SK-N-SH (cell line): Measurements from ENCODE around the gene MYO1F.

Experiments used
- EP300 ChIP-seq, 2 experiments: IDR thresholded peaks; 2 replicates each; pipeline versions ENCODE4 v1.4.0 to v1.6.1; 2012; ENCODE audit warnings: borderline replicate concordance in 1 of 2, low read depth in 1 of 2, low read length in 1 of 2
- JUND ChIP-seq: IDR thresholded peaks from 2 replicates; pipeline ENCODE4 v1.4.0; 2012
- MAX ChIP-seq: IDR thresholded peaks from 2 replicates; pipeline ENCODE4 v1.4.0; 2012; ENCODE audit warnings: low read depth
- MXI1 ChIP-seq: IDR thresholded peaks from 2 replicates; pipeline ENCODE4 v1.6.1; 2012; ENCODE audit warnings: mild to moderate bottlenecking, low read depth, low read length, improper control_type of control experiment
- NFIC ChIP-seq: IDR thresholded peaks from 2 replicates; pipeline ENCODE4 v1.4.0; 2012; ENCODE audit warnings: borderline replicate concordance
- NRF1 ChIP-seq: IDR thresholded peaks from 2 replicates; pipeline ENCODE4 v1.6.1; 2012; ENCODE audit warnings: low read depth, mild to moderate bottlenecking, low read length
- TEAD4 ChIP-seq: IDR thresholded peaks from 2 replicates; pipeline ENCODE4 v1.4.0; 2012; ENCODE audit warnings: mild to moderate bottlenecking, borderline replicate concordance; ENCODE audit not compliant: insufficient read depth
- USF2 ChIP-seq: fragments of 150-350 bp; IDR thresholded peaks from 2 replicates; pipeline ENCODE4 v1.6.1; 2017; ENCODE audit warnings: antibody characterized with exemption, low read length, low read depth, borderline replicate concordance
- YY1 ChIP-seq: IDR thresholded peaks from 2 replicates; pipeline ENCODE4 v1.4.0; 2012; ENCODE audit warnings: low read depth, mild to moderate bottlenecking
- TF ChIP-seq, protein P1 (sequence below): fragments of 200-600 bp; sonication (generic); IDR thresholded peaks from 2 replicates; pipeline ENCODE4 v1.6.1; 2017; ENCODE audit warnings: antibody characterized with exemption, mild to moderate bottlenecking, moderate library complexity

DNA sequence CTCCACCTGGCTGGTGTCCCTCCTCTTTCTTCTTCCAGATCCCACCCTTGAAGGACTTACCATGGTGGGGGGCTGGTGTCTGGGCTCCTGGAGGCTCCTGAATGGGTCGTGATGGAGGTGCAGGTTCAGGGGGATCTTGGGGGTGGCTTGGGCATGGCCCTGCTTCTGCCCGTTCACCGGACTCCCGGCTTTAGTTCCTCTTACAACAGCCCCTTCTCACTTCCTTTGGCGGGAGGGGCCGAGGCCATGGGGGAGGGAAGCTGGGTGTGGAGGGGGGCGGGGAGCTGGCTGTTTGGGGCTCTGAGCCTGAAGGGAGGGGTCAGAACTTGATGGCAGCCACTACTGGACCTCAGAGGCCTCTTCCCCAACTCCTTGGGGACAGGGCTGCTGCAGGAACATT lies at the start of gene MYO1F:
- TF ChIP-seq MAX, result no peak
- no peak for TF ChIP-seq MXI1
- TF ChIP-seq JUND, result no peak
- TF ChIP-seq YY1, result no peak
- no peak for TF ChIP-seq USF2
- TF ChIP-seq, protein P1, sequence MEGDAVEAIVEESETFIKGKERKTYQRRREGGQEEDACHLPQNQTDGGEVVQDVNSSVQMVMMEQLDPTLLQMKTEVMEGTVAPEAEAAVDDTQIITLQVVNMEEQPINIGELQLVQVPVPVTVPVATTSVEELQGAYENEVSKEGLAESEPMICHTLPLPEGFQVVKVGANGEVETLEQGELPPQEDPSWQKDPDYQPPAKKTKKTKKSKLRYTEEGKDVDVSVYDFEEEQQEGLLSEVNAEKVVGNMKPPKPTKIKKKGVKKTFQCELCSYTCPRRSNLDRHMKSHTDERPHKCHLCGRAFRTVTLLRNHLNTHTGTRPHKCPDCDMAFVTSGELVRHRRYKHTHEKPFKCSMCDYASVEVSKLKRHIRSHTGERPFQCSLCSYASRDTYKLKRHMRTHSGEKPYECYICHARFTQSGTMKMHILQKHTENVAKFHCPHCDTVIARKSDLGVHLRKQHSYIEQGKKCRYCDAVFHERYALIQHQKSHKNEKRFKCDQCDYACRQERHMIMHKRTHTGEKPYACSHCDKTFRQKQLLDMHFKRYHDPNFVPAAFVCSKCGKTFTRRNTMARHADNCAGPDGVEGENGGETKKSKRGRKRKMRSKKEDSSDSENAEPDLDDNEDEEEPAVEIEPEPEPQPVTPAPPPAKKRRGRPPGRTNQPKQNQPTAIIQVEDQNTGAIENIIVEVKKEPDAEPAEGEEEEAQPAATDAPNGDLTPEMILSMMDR, result no peak
- no peak for TF ChIP-seq EP300 (IDR thresholded peaks at IDR 0.05; ENCODE audit: borderline replicate concordance in 1 of 2, low read depth in 1 of 2, low read length in 1 of 2)
- no peak for TF ChIP-seq NRF1
- TF ChIP-seq TEAD4, result no peak
- no peak for TF ChIP-seq NFIC
